Tibial nerve (tissue), 4 donors: ENCODE data around the gene ARR3. TPM values are rescaled to one million over a fixed set of nuclear protein-coding genes. Genes with fewer than 3 reads are reported as not detected.

Source experiments
- DNase-seq, 2 donors: peaks; one replicate each; pipeline ENCODE4 v3.0.0-alpha.2; 2019; ENCODE audit warnings: low spot score in 2 of 2
- H3K27ac ChIP-seq, 4 donors: fragments of 200-600 bp; sonication (generic) in 3 of 4; one replicate each; pipeline ENCODE4 v1.5.1; 2017 to 2019; ENCODE audit warnings: mild to moderate bottlenecking in 1 of 4
- H3K27me3 ChIP-seq, 2 donors: fragments of 200-600 bp; sonication (generic) in 1 of 2; one replicate each; pipeline versions ENCODE4 v1.5.1 to v1.6.0; 2017 to 2019
- H3K36me3 ChIP-seq, 3 donors: fragments of 200-600 bp; sonication (generic); one replicate each; pipeline ENCODE4 v1.5.1; 2018 to 2019
- H3K4me1 ChIP-seq, 4 donors: fragments of 200-600 bp; sonication (generic) in 3 of 4; one replicate each; pipeline ENCODE4 v1.5.1; 2017 to 2019
- H3K4me3 ChIP-seq, 4 donors: fragments of 200-600 bp; sonication (generic) in 3 of 4; one replicate each; pipeline ENCODE4 v1.5.1; 2017 to 2019; ENCODE audit warnings: mild to moderate bottlenecking in 1 of 4, moderate library complexity in 1 of 4
- H3K9me3 ChIP-seq, 4 donors: fragments of 200-600 bp; sonication (generic) in 3 of 4; one replicate each; pipeline ENCODE4 v1.5.1; 2017 to 2019
- CTCF ChIP-seq, 5 experiments: fragments of 200-600 bp in 3 of 5; fragments of 450-650 bp in 2 of 5; sonication (generic) in 3 of 5; IDR thresholded peaks; one replicate each; pipeline ENCODE4 v1.5.1; 2016 to 2019; ENCODE audit warnings: antibody characterized with exemption in 5 of 5, mild to moderate bottlenecking in 3 of 5, moderate library complexity in 2 of 5
- EP300 ChIP-seq, 2 donors: sonication (generic); formaldehyde crosslinking; IDR thresholded peaks; one replicate each; pipeline ENCODE4 v1.6.1; 2017; ENCODE audit warnings: antibody characterized with exemption in 2 of 2, mild to moderate bottlenecking in 1 of 2
- POLR2A ChIP-seq, 2 donors: fragments of 450-650 bp; IDR thresholded peaks; one replicate each; pipeline ENCODE4 v1.6.1; 2017; ENCODE audit warnings: antibody characterized with exemption in 2 of 2, mild to moderate bottlenecking in 2 of 2, moderate library complexity in 2 of 2
- WGBS, 2 donors: methylation state at CpG; one replicate each; pipeline ENCODE4 v1.1.5; 2018; 5-methylcytosine and 5-hydroxymethylcytosine counted together
- total RNA-seq, 4 donors: library from RNA; depleted of rRNA; stranded (reverse); fragments of >200 nt; gene quantifications; one replicate each; pipeline ENCODE4 v1.1.0, GENCODE V29; 2016

The ARR3 gene
- total RNA-seq, 4 donors from 2014 or later = not detected

- no peaks in the 10 kb centered on the region for H3K4me1 ChIP-seq
- H3K4me3 ChIP-seq = no peak overlapping the region
- peaks cover 0 to 8% (median 0%) of the 10 kb centered on the region in 3 donors for H3K36me3 ChIP-seq
- no peaks in the 10 kb centered on the region for H3K9me3 ChIP-seq
- H3K27ac ChIP-seq = no peak overlapping the region
- TF ChIP-seq CTCF (IDR thresholded peaks at IDR 0.05) (no peak), POLR2A (IDR thresholded peaks at IDR 0.05) (no peak), EP300 (IDR thresholded peaks at IDR 0.05) (no peak)
- H3K27me3 ChIP-seq = no peaks in the 10 kb centered on the region
- WGBS, 2 donors = 82 to 96% methylated on average over 3 of the region's 3 CpGs
- no peak for DNase-seq
These were observed 10.9 kb downstream of the ARR3 start for GRCh38 chrX:70279081-70279480.

- no peaks in the 10 kb centered on the region for H3K9me3 ChIP-seq
- WGBS, 2 donors = 72 to 84% methylated on average over 3 of the region's 3 CpGs
- H3K36me3 ChIP-seq = peaks cover 0 to 23% (median 0%) of the 10 kb centered on the region in 3 donors
- DNase-seq = no peak
- no peak overlapping the region for H3K27ac ChIP-seq
- no peaks in the 10 kb centered on the region for H3K27me3 ChIP-seq
- H3K4me1 ChIP-seq = no peaks in the 10 kb centered on the region
- no peak overlapping the region for H3K4me3 ChIP-seq
- TF ChIP-seq CTCF (IDR thresholded peaks at IDR 0.05) = no peak
- TF ChIP-seq POLR2A (IDR thresholded peaks at IDR 0.05) = no peak
- TF ChIP-seq EP300 (IDR thresholded peaks at IDR 0.05) = no peak
These were observed 12.4 kb downstream of the ARR3 start for GRCh38 chrX:70280573-70280972.

- Histone ChIP-seq H3K4me1 (no peaks in the 10 kb centered on the region), H3K27me3 (no peaks in the 10 kb centered on the region), H3K9me3 (no peaks in the 10 kb centered on the region), H3K4me3 (no peak within 1 kb of the TSS), H3K36me3 (peaks cover 0 to 37% (median 0%) of the 10 kb centered on the region in 3 donors), H3K27ac (no peak within 1 kb of the TSS)
- no peak for DNase-seq
- 91 to 94% methylated on average over 18 to 21 of the region's 21 CpGs for WGBS, 2 donors
- TF ChIP-seq EP300 (IDR thresholded peaks at IDR 0.05) = no peak
- no peak for TF ChIP-seq CTCF (IDR thresholded peaks at IDR 0.05)
- no peak for TF ChIP-seq POLR2A (IDR thresholded peaks at IDR 0.05)
These were observed 13.8 kb downstream of the ARR3 start, which contains the start of gene RAB41 for GRCh38 chrX:70281951-70282350. TSS of gene RAB41 (plus strand) at chrX:70282172. CDS start at chrX:70282218, 46 bp downstream.

GRCh38 chrX:70289168-70289792 is 21.1 kb downstream of the ARR3 start:
- Histone ChIP-seq H3K4me3 (peak overlapping the region; percentile 24 to 60 (median 45)), H3K9me3 (no peaks in the 10 kb centered on the region), H3K27me3 (no peaks in the 10 kb centered on the region), H3K4me1 (peaks cover 0 to 11% (median 5%) of the 10 kb centered on the region in 4 donors), H3K27ac (peak overlapping the region in 3 of 4 donors; percentile 67 to 85 (median 78)), H3K36me3 (peaks cover 0 to 38% (median 0%) of the 10 kb centered on the region in 3 donors)
- no peak for TF ChIP-seq CTCF (IDR thresholded peaks at IDR 0.05)
- no peak for TF ChIP-seq POLR2A (IDR thresholded peaks at IDR 0.05)
- no peak for TF ChIP-seq EP300 (IDR thresholded peaks at IDR 0.05)
- DNase-seq = no peak
- 22 to 62% methylated on average over 11 of the region's 11 CpGs for WGBS, 2 donors
